NCI-H446 treated with DMSO at 0.1 percent for 48 hours (cell line): ENCODE measurements around the gene GPR84.
"Not testable (repeated sequence)": the region's sequence is repeated elsewhere in the genome, so short reads cannot be mapped to it uniquely, and the experiment has no call there.

Experiments
- DNase-seq: peaks from one replicate; lab custom pipeline; 2025; lab: John Stamatoyannopoulos, UW

Gene GPR84

DNA sequence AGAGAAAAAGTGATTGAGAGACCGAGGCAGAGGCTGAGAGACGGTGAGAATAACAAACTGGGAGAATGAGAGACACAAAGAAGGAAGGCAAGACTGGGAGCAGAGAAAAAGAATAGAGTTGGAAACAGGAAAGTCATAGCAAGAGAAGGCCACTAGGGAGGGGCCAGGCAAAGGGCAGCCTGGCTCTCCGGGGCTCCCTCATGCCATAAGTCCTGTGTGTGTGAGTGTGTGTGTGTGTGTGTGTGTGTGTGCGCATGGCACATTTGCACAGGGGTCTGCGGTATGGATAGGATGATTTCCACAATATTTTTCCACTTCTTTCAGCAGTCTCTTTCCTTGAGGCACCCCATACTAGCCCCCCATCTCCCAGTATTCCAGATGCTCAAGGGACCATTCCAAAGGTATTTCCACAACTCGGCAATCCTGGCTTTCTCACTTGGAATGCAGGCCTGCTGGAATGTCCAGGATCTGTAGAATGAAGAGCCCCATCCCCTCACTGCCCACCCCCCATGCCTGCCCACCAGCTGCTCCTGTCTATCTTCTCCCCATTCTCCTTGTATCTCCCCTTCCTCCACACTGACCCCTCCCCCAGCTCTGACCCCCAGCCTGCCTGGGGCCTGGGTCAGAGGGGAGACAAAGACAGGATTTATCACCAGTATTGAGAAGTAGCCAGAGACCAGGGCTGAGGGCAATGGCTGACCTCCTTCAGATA lies 9.0 kb downstream of the GPR84 start:
- DNase-seq = no peak

DNA sequence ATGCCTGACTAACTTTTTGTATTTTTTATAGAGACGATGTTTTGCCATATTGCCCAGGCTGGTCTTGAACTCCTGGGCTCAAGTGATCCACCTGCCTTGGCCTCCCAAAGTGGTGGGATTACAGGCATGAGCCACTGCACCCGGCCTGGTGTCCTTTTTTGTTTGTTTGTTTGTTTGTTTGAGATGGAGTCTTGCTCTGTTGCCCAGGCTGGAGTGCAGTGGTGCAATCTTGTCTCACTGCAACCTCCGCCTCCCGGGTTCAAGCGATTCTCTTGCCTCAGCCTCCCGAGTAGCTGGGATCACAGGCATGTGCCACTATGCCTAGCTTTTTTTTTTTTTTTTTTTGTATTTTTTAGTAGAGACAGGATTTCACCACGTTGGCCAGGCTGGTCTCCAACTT lies 10.0 kb downstream of the GPR84 start:
- DNase-seq = not testable (repeated sequence)

DNA sequence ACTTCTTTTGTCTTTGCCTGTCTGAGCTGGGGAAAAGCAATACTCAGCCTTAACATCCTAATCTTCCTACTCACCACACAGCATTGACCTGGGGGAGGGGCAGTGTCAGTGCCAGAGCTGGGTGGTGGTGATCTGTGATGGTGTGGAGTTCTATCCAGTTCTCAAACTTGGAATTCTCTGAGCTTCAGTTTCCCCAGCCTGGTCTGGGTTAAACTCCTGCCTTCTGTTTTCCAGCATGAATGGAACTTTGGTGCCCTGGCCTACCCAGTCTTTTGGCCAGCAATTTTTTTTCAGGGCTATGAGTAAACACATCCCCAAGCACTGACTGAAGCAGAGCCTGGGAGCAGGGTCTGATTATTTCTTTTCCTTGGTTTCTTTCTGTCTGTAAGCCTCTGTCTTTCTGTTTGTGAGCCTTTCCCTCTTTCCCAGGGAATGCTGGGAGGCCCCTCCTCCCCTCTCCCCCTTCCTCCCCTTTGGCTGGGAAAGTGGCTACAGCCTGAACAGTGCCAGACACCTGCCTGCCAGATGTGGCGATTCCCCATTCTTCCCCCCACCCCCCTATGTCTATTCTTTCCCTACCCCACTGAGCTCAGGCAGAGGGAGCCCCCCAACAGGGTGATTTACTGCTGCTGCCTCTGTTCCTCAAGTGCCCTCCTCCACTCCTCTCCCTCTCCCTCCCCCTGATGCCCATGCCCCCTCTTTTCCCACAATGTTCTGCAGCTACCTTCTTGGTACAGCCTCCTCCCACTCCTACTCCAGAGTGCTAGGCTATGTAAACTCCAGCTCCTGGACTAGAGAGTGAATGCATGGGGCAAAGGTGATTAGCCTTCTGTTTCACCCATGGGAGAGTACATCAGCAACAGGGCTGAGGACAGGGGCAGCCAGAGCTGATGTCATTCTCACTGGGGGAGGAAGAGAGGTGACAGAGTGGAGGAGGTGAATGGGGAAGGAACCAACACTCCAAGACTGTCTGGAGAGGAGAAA lies 11.1 kb downstream of the GPR84 start:
- no peak for DNase-seq

DNA sequence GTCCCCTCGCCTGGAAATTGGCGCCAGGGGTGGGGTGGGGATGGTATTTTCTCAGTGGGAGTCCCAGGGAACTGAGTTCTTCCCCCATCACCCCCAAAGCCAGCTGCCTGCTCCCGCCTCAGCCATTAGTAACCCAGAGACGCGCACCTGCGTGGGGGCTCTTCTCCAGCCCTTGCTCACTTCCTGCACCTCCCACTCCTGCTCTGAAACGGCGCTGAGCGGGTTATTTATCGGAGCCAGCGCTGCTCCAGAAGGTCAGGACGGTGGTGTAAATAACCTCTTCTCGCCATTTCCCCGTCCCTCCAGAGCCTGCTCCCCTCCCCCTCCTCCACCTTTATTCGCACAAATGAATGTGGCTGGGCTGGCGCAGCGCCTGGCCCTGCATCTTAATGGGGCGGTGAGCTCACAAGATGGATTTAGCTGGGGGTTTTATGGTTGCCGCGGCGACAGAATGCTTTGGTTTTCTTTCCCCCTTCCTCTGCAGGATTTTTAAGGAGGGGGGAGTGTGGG lies 12.2 kb downstream of the GPR84 start:
- DNase-seq = no peak

DNA sequence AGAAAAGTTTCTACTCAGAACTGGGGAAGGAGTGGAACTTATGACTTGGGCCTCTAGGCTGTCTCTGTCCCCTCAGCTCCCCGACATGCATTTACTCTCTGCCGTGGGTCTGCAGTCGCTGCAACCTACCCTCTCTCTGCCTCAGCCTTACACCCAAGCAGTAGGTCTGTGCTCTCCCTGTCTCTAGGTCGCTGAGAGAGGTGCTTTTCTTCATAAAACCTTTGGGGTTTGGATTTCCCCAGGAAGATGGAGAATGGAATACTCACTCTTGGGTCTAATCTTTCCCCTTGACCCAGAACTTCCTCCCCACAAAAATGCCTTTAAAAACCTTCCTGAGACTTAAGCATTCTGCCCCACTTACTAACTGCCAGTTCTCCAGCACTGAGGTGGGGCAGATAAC lies 12.9 kb downstream of the GPR84 start:
- no peak for DNase-seq

GRCh38 chr12:54350743-54351142 lies 13.5 kb downstream of the GPR84 start:
- no peak for DNase-seq

- DNase-seq = no peak
Observed at GRCh38 chr12:54349679-54350078, 14.6 kb downstream of the GPR84 start.

DNA sequence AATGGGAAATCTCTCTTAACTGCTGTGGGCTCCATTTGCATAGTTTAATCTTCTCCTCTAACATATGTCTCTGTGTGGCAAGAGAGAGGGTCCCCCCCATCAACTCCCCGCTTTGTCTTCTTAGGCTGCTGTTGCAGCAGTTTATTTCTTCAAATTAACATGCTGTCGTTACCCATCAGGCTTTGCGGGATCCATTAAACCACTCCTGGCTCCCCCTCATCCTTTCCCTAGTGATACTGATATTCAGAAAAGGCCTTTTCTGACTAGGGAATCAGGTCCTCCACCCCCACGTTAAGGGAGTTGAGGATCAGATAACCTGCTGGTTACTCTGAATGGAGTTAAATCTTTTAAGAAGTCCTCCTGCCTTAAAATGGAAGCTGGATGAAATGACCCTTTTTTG lies 15.2 kb downstream of the GPR84 start:
- DNase-seq = no peak

GRCh38 chr12:54341378-54342300 lies 22.6 kb downstream of the GPR84 start:
- no peak for DNase-seq

DNA sequence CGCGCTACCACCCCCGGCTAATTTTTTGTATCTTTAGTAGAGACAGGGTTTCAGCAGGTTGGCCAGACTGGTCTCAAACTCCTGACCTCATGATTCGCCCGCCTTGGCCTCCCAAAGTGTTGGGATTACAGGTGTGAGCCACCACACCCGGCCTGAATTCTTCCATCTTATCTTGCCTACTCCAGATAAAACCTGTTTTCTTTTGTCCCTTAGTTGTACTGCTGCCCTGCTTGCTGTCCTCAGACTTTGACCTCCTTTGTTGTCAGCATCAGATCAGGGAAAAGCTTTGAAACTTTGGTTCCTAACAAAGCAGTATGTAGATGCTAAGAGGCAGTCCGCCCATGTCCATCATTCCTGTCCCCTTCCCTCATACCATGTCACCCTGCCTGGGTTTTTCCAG lies 23.4 kb downstream of the GPR84 start:
- no peak for DNase-seq

- no peak for DNase-seq
Observed at GRCh38 chr12:54338698-54339296, 25.5 kb downstream of the GPR84 start.

- no peak for DNase-seq
Observed at GRCh38 chr12:54337854-54338650, 26.2 kb downstream of the GPR84 start.

- no peak for DNase-seq
Observed at GRCh38 chr12:54337280-54337842, 26.9 kb downstream of the GPR84 start.

GRCh38 chr12:54333420-54334034 lies 30.8 kb downstream of the GPR84 start:
- no peak for DNase-seq

DNA sequence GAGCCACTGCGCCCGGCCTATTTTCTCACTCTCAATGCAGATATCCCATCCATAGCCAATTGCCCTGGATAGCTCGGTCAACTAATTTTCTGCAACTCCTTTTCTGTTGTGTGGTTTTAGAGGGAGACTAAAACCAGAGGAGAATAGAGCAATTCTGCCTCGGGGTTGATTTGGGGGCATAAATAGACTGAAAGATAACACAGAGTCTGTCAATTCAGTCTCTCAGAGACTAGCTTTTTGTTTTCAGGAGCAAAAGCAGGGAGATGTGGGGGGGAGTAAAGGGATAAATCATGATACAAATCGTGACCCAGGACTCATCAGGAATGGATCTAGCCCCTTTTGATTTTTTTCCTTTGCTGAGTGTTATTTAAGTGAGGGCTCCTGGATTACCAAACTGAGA lies 32.8 kb downstream of the GPR84 start:
- no peak for DNase-seq

DNA sequence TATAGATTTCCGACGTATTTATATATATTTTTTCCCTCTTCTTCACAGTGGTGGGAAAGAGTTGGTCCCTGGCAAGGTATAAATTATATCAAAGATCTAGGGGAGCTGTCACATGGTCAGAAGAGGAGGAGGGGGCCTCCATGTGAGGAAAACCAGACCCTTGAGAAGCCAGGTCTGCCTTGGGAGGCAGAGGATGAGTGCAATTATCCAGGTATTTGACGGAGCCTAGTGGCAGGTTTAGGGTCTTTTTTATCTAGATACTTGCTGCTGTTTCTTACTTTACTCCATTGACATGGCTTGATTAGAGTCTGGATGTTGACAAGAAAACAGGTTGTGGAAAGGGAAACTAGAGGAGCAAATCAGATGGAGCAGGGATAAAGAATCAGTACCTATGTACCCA lies 33.8 kb downstream of the GPR84 start:
- no peak for DNase-seq

GRCh38 chr12:54329759-54330158 lies 34.5 kb downstream of the GPR84 start:
- DNase-seq = no peak

GRCh38 chr12:54328595-54329337 lies 35.5 kb downstream of the GPR84 start:
- no peak for DNase-seq
